Neural progenitor cell (in vitro differentiated cells): ENCODE results near the gene GP9.

ENCODE experiments used
- EZH2 ChIP-seq: fragments of 200-600 bp; sonication (generic); IDR thresholded peaks from 2 replicates; pipeline ENCODE4 v1.6.1; 2017; ENCODE audit warnings: antibody characterized with exemption, mild to moderate bottlenecking, moderate library complexity
- EZH2phosphoT487 ChIP-seq: fragments of 200-600 bp; sonication (generic); IDR thresholded peaks from 2 replicates; pipeline ENCODE4 v1.6.1; 2017; ENCODE audit warnings: antibody characterized with exemption

DNA sequence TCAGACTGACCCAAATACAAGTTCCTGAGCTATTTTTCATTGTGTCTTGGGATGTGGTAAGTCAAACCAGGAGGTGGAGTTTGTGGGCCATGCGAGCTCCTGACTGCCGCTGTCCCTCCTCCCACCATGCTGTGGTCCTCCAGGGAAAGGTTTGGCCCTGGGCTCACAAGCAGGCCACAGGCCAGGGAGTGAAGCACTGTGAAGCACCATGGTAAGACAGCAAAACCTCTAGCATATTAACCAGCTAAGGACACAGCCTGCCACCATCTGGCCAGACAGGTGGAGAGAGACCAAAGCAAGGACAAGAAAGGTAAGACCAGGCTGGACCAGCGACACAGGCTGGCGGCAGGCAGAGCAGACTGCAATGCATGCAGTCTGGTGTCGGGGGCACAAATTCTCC lies 45.7 kb downstream of the GP9 start:
- no peak for TF ChIP-seq EZH2phosphoT487
- TF ChIP-seq EZH2, result no peak
